A549 (cell line): ENCODE results near the gene MTHFS. TPM values are rescaled to one million over a fixed set of nuclear protein-coding genes. Genes with fewer than 3 reads are reported as not detected.
A peak's percentile ranks its signal among the peaks of the same experiment; 100 is the strongest.

Experiments used
- ATAC-seq, 2 experiments: fragments of 200-7000 bp in 1 of 2; fragments of >200 bp in 1 of 2; cut with Nextera tagmentation in 1 of 2; cut with Tn5 transposase in 1 of 2; 3 replicates each; pipeline versions ENCODE4 v1.8.0 to v1.9.1; 2018 to 2020; ENCODE audit warnings: mild to moderate bottlenecking in 1 of 2, moderate library complexity in 1 of 2
- CTCF ChIA-PET: fragments of 300-600 bp; sonication (Branson Sonifier 250); formaldehyde crosslinking; extraction: SDS; loops from one replicate; lab custom pipeline; 2021; ENCODE audit warnings: antibody characterized with exemption, inconsistent platforms; lab: Yijun Ruan, JAX
- POLR2A ChIA-PET: fragments of 350-600 bp; formaldehyde crosslinking; extraction: SDS; loops from one replicate; lab custom pipeline; 2021; ENCODE audit warnings: antibody characterized with exemption, inconsistent platforms; lab: Yijun Ruan, JAX
- DNase-seq, 2 experiments: peaks; one replicate each; pipeline versions ENCODE4 v3.0.0 to v3.0.0-alpha.2; 2011 to 2016; ENCODE audit warnings: low read depth in 1 of 2, low spot score in 1 of 2
- FAIRE-seq: peaks from 2 replicates; lab custom pipeline; 2011; peaks lifted over from hg19 to GRCh38; lab: Jason Lieb, UNC
- H3K27ac ChIP-seq, 2 experiments: fragments of >200 bp; sonication (Bioruptor Twin); formaldehyde crosslinking; 3 replicates each; pipeline ENCODE4 v1.5.1; 2016 to 2017
- H3K4me1 ChIP-seq: fragments of >200 bp; sonication (Bioruptor Twin); formaldehyde crosslinking; 3 replicates; pipeline ENCODE4 v1.6.1; 2016
- H3K4me2 ChIP-seq: fragments of >200 bp; sonication (Bioruptor Twin); formaldehyde crosslinking; 3 replicates; pipeline ENCODE4 v1.6.1; 2016
- H3K4me3 ChIP-seq: fragments of >200 bp; sonication (Bioruptor Twin); formaldehyde crosslinking; 3 replicates; pipeline ENCODE4 v1.5.1; 2016
- H3K9me3 ChIP-seq: fragments of >200 bp; sonication (Bioruptor Twin); formaldehyde crosslinking; 3 replicates; pipeline ENCODE4 v1.6.1; 2016
- CHD4 ChIP-seq: fragments of 200-600 bp; sonication (generic); IDR thresholded peaks from 2 replicates; pipeline ENCODE4 v1.6.1; 2016; ENCODE audit warnings: antibody characterized with exemption, mild to moderate bottlenecking, borderline replicate concordance
- EHF ChIP-seq: fragments of 250-450 bp; sonication (Bioruptor Pico); IDR thresholded peaks from 2 replicates; pipeline ENCODE4 v1.5.0; 2020; ENCODE audit warnings: mild to moderate bottlenecking
- GATA3 ChIP-seq: IDR thresholded peaks from 2 replicates; pipeline ENCODE4 v1.6.1; 2012; ENCODE audit warnings: borderline replicate concordance
- HDAC2 ChIP-seq: fragments of 200-600 bp; sonication (generic); IDR thresholded peaks from 2 replicates; pipeline ENCODE4 v1.6.1; 2016
- HOXB5 ChIP-seq: fragments of 250-450 bp; sonication (Bioruptor Pico); IDR thresholded peaks from 2 replicates; pipeline ENCODE4 v1.5.0; 2020; ENCODE audit warnings: mild to moderate bottlenecking, moderate library complexity
- JUN ChIP-seq, 2 experiments: fragments of >200 bp; sonication (Bioruptor Twin); formaldehyde crosslinking; IDR thresholded peaks; 2 replicates in 1 of 2; 3 replicates in 1 of 2; pipeline ENCODE4 v1.6.1; 2016 to 2017
- JUNB ChIP-seq: fragments of >200 bp; sonication (Bioruptor Twin); formaldehyde crosslinking; IDR thresholded peaks from 2 replicates; pipeline ENCODE4 v1.6.1; 2016
- KDM5A ChIP-seq: fragments of 200-600 bp; sonication (generic); IDR thresholded peaks from 2 replicates; pipeline ENCODE4 v1.6.1; 2016; ENCODE audit warnings: antibody characterized with exemption, mild to moderate bottlenecking
- MAFK ChIP-seq: fragments of 450-650 bp; IDR thresholded peaks from 2 replicates; pipeline ENCODE4 v1.6.1; 2014; ENCODE audit not compliant: partially characterized antibody
- MAZ ChIP-seq: fragments of 150-350 bp; IDR thresholded peaks from 2 replicates; pipeline ENCODE4 v1.6.1; 2014; ENCODE audit warnings: antibody characterized with exemption, low read depth, low read length, borderline replicate concordance
- MYC ChIP-seq: IDR thresholded peaks from 2 replicates; pipeline ENCODE4 v1.6.1; 2012; ENCODE audit warnings: mild to moderate bottlenecking, inconsistent platforms, low read length, improper control_type of control experiment, borderline replicate concordance
- PHF8 ChIP-seq: fragments of 200-600 bp; sonication (generic); IDR thresholded peaks from 2 replicates; pipeline ENCODE4 v1.6.1; 2016; ENCODE audit warnings: low read depth, mild to moderate bottlenecking, antibody characterized with exemption, moderate library complexity, borderline replicate concordance
- POLR2A ChIP-seq: IDR thresholded peaks from 2 replicates; pipeline ENCODE4 v1.6.1; 2012; ENCODE audit warnings: mild to moderate bottlenecking, low read length
- RAD21 ChIP-seq, 2 experiments: fragments of >200 bp in 1 of 2; sonication (Bioruptor Twin) in 1 of 2; formaldehyde crosslinking in 1 of 2; IDR thresholded peaks in 1 of 2; conservative IDR thresholded peaks in 1 of 2; 2 replicates in 1 of 2; 3 replicates in 1 of 2; pipeline ENCODE4 v1.6.1; 2012 to 2018; ENCODE audit warnings: inconsistent platforms in 1 of 2
- RARB ChIP-seq: fragments of 250-450 bp; sonication (Bioruptor Pico); IDR thresholded peaks from 2 replicates; pipeline ENCODE4 v1.8.0; 2021; ENCODE audit warnings: mild to moderate bottlenecking, moderate library complexity
- SMC3 ChIP-seq: fragments of >200 bp; sonication (Bioruptor Twin); formaldehyde crosslinking; IDR thresholded peaks from 3 replicates; pipeline ENCODE4 v1.6.1; 2018; ENCODE audit warnings: inconsistent platforms
- SREBF2 ChIP-seq: fragments of 450-650 bp; IDR thresholded peaks from 2 replicates; pipeline ENCODE4 v1.6.1; 2014; ENCODE audit warnings: mild to moderate bottlenecking, moderate library complexity
- ZC3H11A ChIP-seq: fragments of 450-650 bp; IDR thresholded peaks from 2 replicates; pipeline ENCODE4 v1.6.1; 2014; ENCODE audit warnings: antibody characterized with exemption, mild to moderate bottlenecking
- ZFP36 ChIP-seq: fragments of 450-650 bp; IDR thresholded peaks from 2 replicates; pipeline ENCODE4 v1.6.1; 2014; ENCODE audit warnings: borderline replicate concordance; ENCODE audit not compliant: partially characterized antibody
- WGBS: methylation state at CpG from one replicate; pipeline ENCODE4 v1.1.6; 2017; ENCODE audit errors: missing lambda C conversion rate; 5-methylcytosine and 5-hydroxymethylcytosine counted together
- polyA plus RNA-seq, 4 experiments: library from polyadenylated mRNA; depleted of rRNA in 3 of 4; stranded (reverse); fragments of >200 nt; fragmentation: RNase III in 1 of 4; extraction: RNeasy Plus Mini Kit Qiagen cat#74134 plus additional on column Dnase treatment in 1 of 4; gene quantifications; 2 replicates in 3 of 4; 3 replicates in 1 of 4; pipeline ENCODE4 v1.2.3, GENCODE V29; 2011 to 2017
- TF ChIP-seq, protein P1 (sequence below): fragments of 250-450 bp; sonication (Bioruptor Pico); IDR thresholded peaks from 2 replicates; pipeline ENCODE4 v1.5.0; 2021; ENCODE audit warnings: mild to moderate bottlenecking, moderate library complexity, borderline replicate concordance
- TF ChIP-seq, protein P2 (sequence below): fragments of >200 bp; sonication (Bioruptor Twin); formaldehyde crosslinking; IDR thresholded peaks from 3 replicates; pipeline ENCODE4 v1.6.1; 2016
- TF ChIP-seq, protein P3 (sequence below): fragments of >200 bp; sonication (Bioruptor Twin); formaldehyde crosslinking; IDR thresholded peaks from 3 replicates; pipeline ENCODE4 v1.5.1; 2016
- TF ChIP-seq, protein P4 (sequence below): fragments of >200 bp; sonication (Bioruptor Twin); formaldehyde crosslinking; IDR thresholded peaks from 2 replicates; pipeline ENCODE4 v1.6.1; 2016
- TF ChIP-seq, protein P5 (sequence below): IDR thresholded peaks from 2 replicates; pipeline ENCODE4 v1.6.1; 2012
- TF ChIP-seq, protein P6 (sequence below): IDR thresholded peaks from 2 replicates; pipeline ENCODE4 v1.6.1; 2012

MTHFS gene
- polyA plus RNA-seq, 2 of the 4 experiments (the other 2 are of a cell fraction): 102 to 158 TPM

DNA sequence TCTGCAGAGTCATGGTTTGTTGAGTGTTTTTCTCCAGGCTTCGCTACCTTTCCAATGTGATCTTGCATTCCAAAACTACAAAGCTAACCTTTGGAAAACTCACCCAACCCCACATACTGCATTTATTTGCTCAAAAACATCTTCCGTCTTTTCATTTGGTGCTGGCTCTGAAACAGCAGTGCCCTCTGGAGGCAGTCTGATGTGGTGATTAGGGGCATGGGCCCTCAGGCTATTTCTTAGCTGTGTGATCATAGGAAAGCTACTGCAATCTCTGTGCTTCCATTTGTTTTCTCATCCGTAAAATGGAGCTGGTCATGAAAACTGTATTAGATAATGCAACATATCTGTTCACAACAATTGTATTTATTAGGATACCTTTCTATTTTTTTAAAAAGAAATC is 47.0 kb downstream of the MTHFS start:
- ChIA-PET POLR2A (no interaction called here), CTCF (interaction anchor here (0.6 to 11.4 kb wide), 29 partner anchors 9 to 540 kb away, joined by 3 to 405 read pairs (median 4); partner anchors contain the start of gene MTHFS)
- no peak for FAIRE-seq
- DNase-seq: peak; percentile 25 to 63
- Histone ChIP-seq H3K4me3 (no peak overlapping the region), H3K4me2 (no peak overlapping the region)
- 83% methylated on average over 3 of the region's 3 CpGs for WGBS
- TF ChIP-seq ZC3H11A (no peak), JUN (IDR thresholded peaks at IDR 0.05) (no peak), MAZ (no peak), ZFP36 (peak; percentile 88), JUNB (no peak), HDAC2 (no peak), MAFK (no peak), KDM5A (no peak), PHF8 (no peak), GATA3 (no peak), HOXB5 (CRISPR knock-in tag) (no peak), SMC3 (peak; percentile 73), RAD21 (conservative IDR thresholded peaks at IDR 0.05 in 1 of 2, IDR thresholded peaks at IDR 0.05 in 1 of 2) (peak; percentile 74 to 77)
- TF ChIP-seq, protein P1, sequence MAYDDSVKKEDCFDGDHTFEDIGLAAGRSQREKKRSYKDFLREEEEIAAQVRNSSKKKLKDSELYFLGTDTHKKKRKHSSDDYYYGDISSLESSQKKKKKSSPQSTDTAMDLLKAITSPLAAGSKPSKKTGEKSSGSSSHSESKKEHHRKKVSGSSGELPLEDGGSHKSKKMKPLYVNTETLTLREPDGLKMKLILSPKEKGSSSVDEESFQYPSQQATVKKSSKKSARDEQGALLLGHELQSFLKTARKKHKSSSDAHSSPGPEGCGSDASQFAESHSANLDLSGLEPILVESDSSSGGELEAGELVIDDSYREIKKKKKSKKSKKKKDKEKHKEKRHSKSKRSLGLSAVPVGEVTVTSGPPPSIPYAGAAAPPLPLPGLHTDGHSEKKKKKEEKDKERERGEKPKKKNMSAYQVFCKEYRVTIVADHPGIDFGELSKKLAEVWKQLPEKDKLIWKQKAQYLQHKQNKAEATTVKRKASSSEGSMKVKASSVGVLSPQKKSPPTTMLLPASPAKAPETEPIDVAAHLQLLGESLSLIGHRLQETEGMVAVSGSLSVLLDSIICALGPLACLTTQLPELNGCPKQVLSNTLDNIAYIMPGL: no peak
- TF ChIP-seq, protein P2, sequence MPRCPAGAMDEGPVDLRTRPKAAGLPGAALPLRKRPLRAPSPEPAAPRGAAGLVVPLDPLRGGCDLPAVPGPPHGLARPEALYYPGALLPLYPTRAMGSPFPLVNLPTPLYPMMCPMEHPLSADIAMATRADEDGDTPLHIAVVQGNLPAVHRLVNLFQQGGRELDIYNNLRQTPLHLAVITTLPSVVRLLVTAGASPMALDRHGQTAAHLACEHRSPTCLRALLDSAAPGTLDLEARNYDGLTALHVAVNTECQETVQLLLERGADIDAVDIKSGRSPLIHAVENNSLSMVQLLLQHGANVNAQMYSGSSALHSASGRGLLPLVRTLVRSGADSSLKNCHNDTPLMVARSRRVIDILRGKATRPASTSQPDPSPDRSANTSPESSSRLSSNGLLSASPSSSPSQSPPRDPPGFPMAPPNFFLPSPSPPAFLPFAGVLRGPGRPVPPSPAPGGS: no peak
- TF ChIP-seq, protein P3, sequence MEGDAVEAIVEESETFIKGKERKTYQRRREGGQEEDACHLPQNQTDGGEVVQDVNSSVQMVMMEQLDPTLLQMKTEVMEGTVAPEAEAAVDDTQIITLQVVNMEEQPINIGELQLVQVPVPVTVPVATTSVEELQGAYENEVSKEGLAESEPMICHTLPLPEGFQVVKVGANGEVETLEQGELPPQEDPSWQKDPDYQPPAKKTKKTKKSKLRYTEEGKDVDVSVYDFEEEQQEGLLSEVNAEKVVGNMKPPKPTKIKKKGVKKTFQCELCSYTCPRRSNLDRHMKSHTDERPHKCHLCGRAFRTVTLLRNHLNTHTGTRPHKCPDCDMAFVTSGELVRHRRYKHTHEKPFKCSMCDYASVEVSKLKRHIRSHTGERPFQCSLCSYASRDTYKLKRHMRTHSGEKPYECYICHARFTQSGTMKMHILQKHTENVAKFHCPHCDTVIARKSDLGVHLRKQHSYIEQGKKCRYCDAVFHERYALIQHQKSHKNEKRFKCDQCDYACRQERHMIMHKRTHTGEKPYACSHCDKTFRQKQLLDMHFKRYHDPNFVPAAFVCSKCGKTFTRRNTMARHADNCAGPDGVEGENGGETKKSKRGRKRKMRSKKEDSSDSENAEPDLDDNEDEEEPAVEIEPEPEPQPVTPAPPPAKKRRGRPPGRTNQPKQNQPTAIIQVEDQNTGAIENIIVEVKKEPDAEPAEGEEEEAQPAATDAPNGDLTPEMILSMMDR: peak; percentile 69
- TF ChIP-seq, protein P4, sequence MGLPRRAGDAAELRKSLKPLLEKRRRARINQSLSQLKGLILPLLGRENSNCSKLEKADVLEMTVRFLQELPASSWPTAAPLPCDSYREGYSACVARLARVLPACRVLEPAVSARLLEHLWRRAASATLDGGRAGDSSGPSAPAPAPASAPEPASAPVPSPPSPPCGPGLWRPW: no peak
- TF ChIP-seq, protein P5, sequence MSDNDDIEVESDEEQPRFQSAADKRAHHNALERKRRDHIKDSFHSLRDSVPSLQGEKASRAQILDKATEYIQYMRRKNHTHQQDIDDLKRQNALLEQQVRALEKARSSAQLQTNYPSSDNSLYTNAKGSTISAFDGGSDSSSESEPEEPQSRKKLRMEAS: no peak
- TF ChIP-seq, all 56 proteins: peak for 4
- Histone ChIP-seq H3K4me1 (peaks cover 14% of the 10 kb centered on the region), H3K9me3 (no peaks in the 10 kb centered on the region), H3K27ac (0 out of 6 replicates have a peak overlapping the region, but pooled peaks of 1 of the 2 experiments have one; percentile 10)
- ATAC-seq: peak; percentile 41 to 56; a peak in 4 of 6 replicates

DNA sequence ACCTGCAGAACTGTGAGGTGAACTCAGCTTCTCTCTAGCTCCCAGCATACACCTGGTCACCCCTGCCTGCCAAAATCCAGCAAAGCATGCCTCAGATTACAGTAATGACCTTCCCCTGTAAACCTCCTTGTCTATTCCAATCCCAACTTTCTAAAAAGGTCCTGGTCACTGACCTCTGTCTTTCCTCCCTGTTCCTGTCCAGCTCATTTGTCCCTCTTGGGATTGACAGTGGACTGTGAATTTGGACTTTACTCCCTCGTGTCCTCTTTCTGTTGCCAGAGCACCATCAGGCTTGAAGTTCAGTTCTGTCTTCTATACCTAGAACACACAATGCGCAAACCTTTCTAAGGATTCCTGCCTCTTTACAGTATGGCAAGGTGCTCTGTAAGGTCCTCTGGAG is 50.3 kb downstream of the MTHFS start:
- CTCF ChIA-PET: interaction anchor here (0.6 to 4.2 kb wide), 3 partner anchors 203 to 466 kb away, joined by 3 to 31 read pairs (median 3); no protein-coding TSS in a partner anchor

More for the DNA sequence above, 50.3 kb downstream of the MTHFS start:
- H3K4me1 ChIP-seq: no peaks in the 10 kb centered on the region
- no peak overlapping the region for H3K27ac ChIP-seq
- POLR2A ChIA-PET: no interaction called here
- no peak overlapping the region for H3K4me3 ChIP-seq
- 88% methylated on average over 2 of the region's 2 CpGs for WGBS
- H3K9me3 ChIP-seq: no peaks in the 10 kb centered on the region
- DNase-seq (no peak), ATAC-seq (no peak), FAIRE-seq (no peak)
- no peak overlapping the region for H3K4me2 ChIP-seq
- TF ChIP-seq SREBF2 (no peak), MYC (no peak), RARB (CRISPR knock-in tag) (no peak), CHD4 (no peak), POLR2A (no peak), EHF (no peak)
- TF ChIP-seq, protein P6, sequence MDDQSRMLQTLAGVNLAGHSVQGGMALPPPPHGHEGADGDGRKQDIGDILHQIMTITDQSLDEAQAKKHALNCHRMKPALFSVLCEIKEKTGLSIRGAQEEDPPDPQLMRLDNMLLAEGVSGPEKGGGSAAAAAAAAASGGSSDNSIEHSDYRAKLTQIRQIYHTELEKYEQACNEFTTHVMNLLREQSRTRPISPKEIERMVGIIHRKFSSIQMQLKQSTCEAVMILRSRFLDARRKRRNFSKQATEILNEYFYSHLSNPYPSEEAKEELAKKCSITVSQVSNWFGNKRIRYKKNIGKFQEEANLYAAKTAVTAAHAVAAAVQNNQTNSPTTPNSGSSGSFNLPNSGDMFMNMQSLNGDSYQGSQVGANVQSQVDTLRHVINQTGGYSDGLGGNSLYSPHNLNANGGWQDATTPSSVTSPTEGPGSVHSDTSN: no peak
